ENCODE results near the gene DDRGK1. TPM values are rescaled to one million over a fixed set of nuclear protein-coding genes. Genes with fewer than 3 reads are reported as not detected.
A peak's percentile ranks its signal among the peaks of the same experiment; 100 is the strongest.

The DDRGK1 gene
- 97.7 and 122 TPM in 2 replicates for total RNA-seq (2014; rRNA removed)
- percentile 88 among the genes with signal in this experiment for Bru-seq, nascent RNA
- BruChase-seq, experiment 1, labeled RNA remaining after a 6-hour chase: percentile 92 among the genes with signal in this experiment
- percentile 91 among the genes with signal in this experiment for BruChase-seq, experiment 2, labeled RNA remaining after a 2-hour chase
- long read RNA-seq, transcript DDRGK1-201 (9 exons, 1,306 nt): major isoform, 203 of 265 reads
- long read RNA-seq, partial matches to known transcripts: 15 of 265 reads
- long read RNA-seq, other reads (novel, unspliced or antisense): 47 of 265 reads

DNA sequence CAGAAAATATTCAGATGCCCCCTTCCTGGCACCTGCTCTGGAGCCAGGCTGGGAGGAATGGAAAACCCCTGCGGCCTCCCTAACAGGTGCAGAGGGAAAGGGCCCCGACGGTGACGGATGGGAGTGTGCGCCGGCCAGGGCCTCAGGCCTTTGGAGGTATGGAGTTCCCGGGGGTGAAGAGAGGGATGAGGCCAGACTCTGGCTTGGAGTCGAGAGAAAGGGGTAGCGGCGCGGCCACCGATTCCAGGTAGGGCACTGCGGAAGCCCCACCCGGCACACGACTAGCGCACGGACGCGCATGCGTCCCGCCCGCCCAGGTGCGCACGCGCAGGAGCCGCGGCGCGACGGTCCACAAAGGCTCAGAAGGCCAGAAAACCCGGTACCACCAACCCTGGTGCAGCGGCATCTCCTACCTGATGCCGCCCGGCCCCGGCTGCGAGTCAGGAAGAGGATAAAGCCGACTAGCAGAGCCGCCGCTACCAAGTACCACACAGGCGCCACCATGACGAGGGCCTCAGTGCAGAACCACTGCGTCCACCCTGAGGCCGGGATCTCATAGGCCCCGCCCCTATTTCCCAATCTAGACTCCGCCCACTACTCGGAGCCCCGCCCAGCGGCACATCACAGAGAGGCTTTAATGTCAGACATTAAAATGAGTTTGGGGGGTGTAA lies at the start of gene DDRGK1:
TSS of gene DDRGK1 (minus strand) at position 559 of the 671 bp plus-strand sequence. CDS start at position 504, 55 bp downstream.
- Histone ChIP-seq H3K4me1 (ENCODE audit: insufficient read depth, low read length) (peaks cover 14% of the 10 kb centered on the region), H3K27me3 (ENCODE audit: low read length) (no peaks in the 10 kb centered on the region), H3K9me2 (replicated peaks; ENCODE audit: low read length) (no peaks in the 10 kb centered on the region), H3K36me3 (ENCODE audit: low read depth, low read length) (peaks cover 21% of the 10 kb centered on the region), H3K27ac (ENCODE audit: low read length) (peak within 1 kb of the TSS; percentile 60), H3K4me3 (ENCODE audit: low read length) (peak within 1 kb of the TSS; percentile 84), H2AFZ (ENCODE audit: low read length) (peak within 1 kb of the TSS; percentile 90), H3K9ac (ENCODE audit: low read length) (peak within 1 kb of the TSS; percentile 89), H3K4me2 (ENCODE audit: low read length) (peak within 1 kb of the TSS; percentile 96), H3K79me2 (ENCODE audit: low read length) (peaks cover 24% of the 10 kb centered on the region), H3F3A (ENCODE audit: low read length, unreplicated experiment) (no peaks in the 10 kb centered on the region), H4K20me1 (ENCODE audit: low read length) (no peaks in the 10 kb centered on the region), H3K9me3 (ENCODE audit: low read length) (no peaks in the 10 kb centered on the region)
- TSS peak; percentile 45 for BruUV-seq (replicated peaks)
- DNase-seq (peak; percentile 91), ATAC-seq (peak; percentile 82)
- POLR2A ChIA-PET (ENCODE audit: unreplicated experiment): interaction anchor here (0.6 to 0.7 kb wide), 2 partner anchors 10 to 633 kb away, joined by 4 to 12 read pairs; no protein-coding TSS in a partner anchor
- CTCF ChIA-PET: interaction anchor here (0.5 kb wide), 1 partner anchor 16 kb away, joined by 4 read pairs; no protein-coding TSS in a partner anchor
- intact Hi-C loops (cut with micrococcal nuclease): loop anchor here (1.0 kb wide), 1 partner anchor 31 kb away; the partner anchor contains the start of gene LZTS3
- no peak for TF ChIP-seq EZH2phosphoT487 (IDR thresholded peaks at IDR 0.05; ENCODE audit: borderline replicate concordance, low read length)
- TF ChIP-seq, protein P1, sequence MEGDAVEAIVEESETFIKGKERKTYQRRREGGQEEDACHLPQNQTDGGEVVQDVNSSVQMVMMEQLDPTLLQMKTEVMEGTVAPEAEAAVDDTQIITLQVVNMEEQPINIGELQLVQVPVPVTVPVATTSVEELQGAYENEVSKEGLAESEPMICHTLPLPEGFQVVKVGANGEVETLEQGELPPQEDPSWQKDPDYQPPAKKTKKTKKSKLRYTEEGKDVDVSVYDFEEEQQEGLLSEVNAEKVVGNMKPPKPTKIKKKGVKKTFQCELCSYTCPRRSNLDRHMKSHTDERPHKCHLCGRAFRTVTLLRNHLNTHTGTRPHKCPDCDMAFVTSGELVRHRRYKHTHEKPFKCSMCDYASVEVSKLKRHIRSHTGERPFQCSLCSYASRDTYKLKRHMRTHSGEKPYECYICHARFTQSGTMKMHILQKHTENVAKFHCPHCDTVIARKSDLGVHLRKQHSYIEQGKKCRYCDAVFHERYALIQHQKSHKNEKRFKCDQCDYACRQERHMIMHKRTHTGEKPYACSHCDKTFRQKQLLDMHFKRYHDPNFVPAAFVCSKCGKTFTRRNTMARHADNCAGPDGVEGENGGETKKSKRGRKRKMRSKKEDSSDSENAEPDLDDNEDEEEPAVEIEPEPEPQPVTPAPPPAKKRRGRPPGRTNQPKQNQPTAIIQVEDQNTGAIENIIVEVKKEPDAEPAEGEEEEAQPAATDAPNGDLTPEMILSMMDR (conservative IDR thresholded peaks at IDR 0.05; ENCODE audit: low read depth, low read length): no peak
- no peak for TF ChIP-seq EZH2 (IDR thresholded peaks at IDR 0.05; ENCODE audit: low read length, unreplicated experiment)

DNA sequence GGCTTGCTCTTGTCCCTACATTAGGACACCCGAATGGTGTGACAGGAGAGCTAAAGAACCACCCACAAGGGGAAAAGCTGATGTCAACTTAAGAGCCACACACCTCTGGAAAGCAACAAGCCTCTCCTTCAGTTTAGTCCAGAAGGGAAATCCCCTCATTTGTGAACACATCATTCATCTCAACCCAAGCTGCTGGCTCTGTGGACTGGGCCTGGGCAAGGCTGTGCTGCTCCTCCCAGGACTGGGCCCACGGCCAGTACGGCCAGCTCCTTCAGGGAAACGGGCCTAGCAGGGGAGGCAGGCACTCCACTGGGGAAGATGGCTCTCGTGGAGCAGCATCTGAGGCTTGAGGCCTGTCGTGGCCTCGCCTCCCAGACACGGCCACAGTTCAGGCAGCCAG lies 47.3 kb upstream of the DDRGK1 start:
- intact Hi-C loops (cut with micrococcal nuclease): no loop called here
- no peak for TF ChIP-seq EZH2 (IDR thresholded peaks at IDR 0.05; ENCODE audit: low read length, unreplicated experiment)
- Histone ChIP-seq H3K9me3 (ENCODE audit: low read length) (no peaks in the 10 kb centered on the region), H3K27ac (ENCODE audit: low read length) (no peak overlapping the region), H2AFZ (ENCODE audit: low read length) (no peak overlapping the region), H3K9ac (ENCODE audit: low read length) (no peak overlapping the region), H3K36me3 (ENCODE audit: low read depth, low read length) (no peaks in the 10 kb centered on the region), H3K27me3 (ENCODE audit: low read length) (no peaks in the 10 kb centered on the region), H3F3A (ENCODE audit: low read length, unreplicated experiment) (no peaks in the 10 kb centered on the region), H3K4me2 (ENCODE audit: low read length) (no peak overlapping the region), H3K4me3 (ENCODE audit: low read length) (no peak overlapping the region), H3K4me1 (ENCODE audit: insufficient read depth, low read length) (no peaks in the 10 kb centered on the region), H3K9me2 (replicated peaks; ENCODE audit: low read length) (no peaks in the 10 kb centered on the region), H4K20me1 (ENCODE audit: low read length) (no peaks in the 10 kb centered on the region), H3K79me2 (ENCODE audit: low read length) (no peaks in the 10 kb centered on the region)
- ChIA-PET POLR2A (ENCODE audit: unreplicated experiment) (interaction anchor here (0.7 kb wide), 1 partner anchor 12 kb away, joined by 3 read pairs; no protein-coding TSS in a partner anchor), CTCF (no interaction called here)
- DNase-seq (no peak), ATAC-seq (peak; percentile 42; the same call in 1 of the 2 replicates)
- no TSS peak for BruUV-seq (replicated peaks)

- intact Hi-C loops (cut with micrococcal nuclease): loop anchor here (1.0 kb wide), 1 partner anchor 32 kb away; no protein-coding TSS in a partner anchor
- no peaks in the 10 kb centered on the region for H3K27me3 ChIP-seq (ENCODE audit: low read length)
- no peak overlapping the region for H3K9ac ChIP-seq (ENCODE audit: low read length)
- no peak for TF ChIP-seq EZH2 (IDR thresholded peaks at IDR 0.05; ENCODE audit: low read length, unreplicated experiment)
- no peak for TF ChIP-seq EZH2phosphoT487 (IDR thresholded peaks at IDR 0.05; ENCODE audit: borderline replicate concordance, low read length)
- TF ChIP-seq, protein P1 (conservative IDR thresholded peaks at IDR 0.05; ENCODE audit: low read depth, low read length): peak; percentile 76
- BruUV-seq (replicated peaks): no TSS peak
- H3K4me2 ChIP-seq (ENCODE audit: low read length): no peak overlapping the region
- H3F3A ChIP-seq (ENCODE audit: low read length, unreplicated experiment): no peaks in the 10 kb centered on the region
- no peak overlapping the region for H3K4me3 ChIP-seq (ENCODE audit: low read length)
- POLR2A ChIA-PET (ENCODE audit: unreplicated experiment): interaction anchor here (0.7 kb wide), 1 partner anchor 44 kb away, joined by 3 read pairs; no protein-coding TSS in a partner anchor
- ATAC-seq (peak; percentile 52), DNase-seq (peak; percentile 62)
- H3K79me2 ChIP-seq (ENCODE audit: low read length): no peaks in the 10 kb centered on the region
- CTCF ChIA-PET: interaction anchor here (0.6 to 0.8 kb wide), 3 partner anchors 26 to 189 kb away, joined by 3 read pairs; no protein-coding TSS in a partner anchor
- no peak overlapping the region for H2AFZ ChIP-seq (ENCODE audit: low read length)
- H3K4me1 ChIP-seq (ENCODE audit: insufficient read depth, low read length): no peaks in the 10 kb centered on the region
- no peak overlapping the region for H3K27ac ChIP-seq (ENCODE audit: low read length)
- H4K20me1 ChIP-seq (ENCODE audit: low read length): no peaks in the 10 kb centered on the region
- H3K36me3 ChIP-seq (ENCODE audit: low read depth, low read length): no peaks in the 10 kb centered on the region
- no peaks in the 10 kb centered on the region for H3K9me2 ChIP-seq (replicated peaks; ENCODE audit: low read length)
- H3K9me3 ChIP-seq (ENCODE audit: low read length): no peaks in the 10 kb centered on the region
These were observed 45.6 kb upstream of the DDRGK1 start for GRCh38 chr20:3250091-3250504.
